Measurements from ENCODE around the gene TMEFF2.

The TMEFF2 gene

GRCh38 chr2:192165842-192166241 lies 28.9 kb downstream of the TMEFF2 start:
- Histone ChIP-seq H3K4me3 (ENCODE audit: low read length) (no peak overlapping the region), H2BK5ac (ENCODE audit: low read length) (no peak overlapping the region), H3K79me1 (ENCODE audit: low read length) (no peaks in the 10 kb centered on the region), H3K9ac (ENCODE audit: low read length) (no peak overlapping the region), H3K79me2 (ENCODE audit: control insufficient read depth, insufficient read depth, low read length) (no peaks in the 10 kb centered on the region), H3K56ac (ENCODE audit: low read length) (no peak overlapping the region), H4K8ac (ENCODE audit: low read depth, low read length) (no peak overlapping the region), H3K27ac (ENCODE audit: low read depth, low read length) (no peak overlapping the region), H4K5ac (ENCODE audit: low read length) (no peak overlapping the region), H3K4me1 (ENCODE audit: control insufficient read depth, low read depth, low read length) (no peaks in the 10 kb centered on the region), H3K27me3 (ENCODE audit: insufficient read depth, low read length, poor library complexity) (no peaks in the 10 kb centered on the region), H2BK120ac (ENCODE audit: low read depth, low read length) (no peak overlapping the region), H3K4me2 (ENCODE audit: low read length) (no peak overlapping the region), H3K4ac (ENCODE audit: low read depth, low read length) (no peak overlapping the region), H2BK15ac (replicated peaks; ENCODE audit: low read depth) (no peak overlapping the region), H3K36me3 (ENCODE audit: control insufficient read depth, insufficient read depth, low read length) (no peaks in the 10 kb centered on the region), H3K18ac (ENCODE audit: low read length) (no peak overlapping the region), H3K23ac (ENCODE audit: low read length) (no peak overlapping the region), H2AK5ac (ENCODE audit: low read length) (no peak overlapping the region)
- DNase-seq = no peak
- WGBS (ENCODE audit: extremely low coverage, insufficient coverage, low lambda C conversion rate) = no CpG with 5 or more reads among the region's 4 CpGs

- H3K4me3 ChIP-seq (ENCODE audit: low read length) = no peak overlapping the region
- WGBS (ENCODE audit: extremely low coverage, insufficient coverage, low lambda C conversion rate) = no CpG with 5 or more reads among the region's 4 CpGs
- peak; percentile 63 for DNase-seq
- H3K27me3 ChIP-seq (ENCODE audit: insufficient read depth, low read length, poor library complexity) = no peaks in the 10 kb centered on the region
- no peaks in the 10 kb centered on the region for H3K36me3 ChIP-seq (ENCODE audit: control insufficient read depth, insufficient read depth, low read length)
- H3K79me1 ChIP-seq (ENCODE audit: low read length) = no peaks in the 10 kb centered on the region
- no peak overlapping the region for H3K56ac ChIP-seq (ENCODE audit: low read length)
- H3K9ac ChIP-seq (ENCODE audit: low read length) = no peak overlapping the region
- H4K8ac ChIP-seq (ENCODE audit: low read depth, low read length) = no peak overlapping the region
- H2BK15ac ChIP-seq (replicated peaks; ENCODE audit: low read depth) = no peak overlapping the region
- no peak overlapping the region for H3K4me2 ChIP-seq (ENCODE audit: low read length)
- H4K5ac ChIP-seq (ENCODE audit: low read length) = no peak overlapping the region
- H2BK5ac ChIP-seq (ENCODE audit: low read length) = no peak overlapping the region
- no peak overlapping the region for H3K18ac ChIP-seq (ENCODE audit: low read length)
- no peak overlapping the region for H3K4ac ChIP-seq (ENCODE audit: low read depth, low read length)
- H3K79me2 ChIP-seq (ENCODE audit: control insufficient read depth, insufficient read depth, low read length) = no peaks in the 10 kb centered on the region
- no peak overlapping the region for H3K23ac ChIP-seq (ENCODE audit: low read length)
- no peaks in the 10 kb centered on the region for H3K4me1 ChIP-seq (ENCODE audit: control insufficient read depth, low read depth, low read length)
- H3K27ac ChIP-seq (ENCODE audit: low read depth, low read length) = no peak overlapping the region
- no peak overlapping the region for H2AK5ac ChIP-seq (ENCODE audit: low read length)
- no peak overlapping the region for H2BK120ac ChIP-seq (ENCODE audit: low read depth, low read length)
Measured at GRCh38 chr2:192162392-192163042, 32.2 kb downstream of the TMEFF2 start.

- Histone ChIP-seq H4K8ac (ENCODE audit: low read depth, low read length) (no peak overlapping the region), H3K23ac (ENCODE audit: low read length) (no peak overlapping the region), H3K56ac (ENCODE audit: low read length) (no peak overlapping the region), H3K4me2 (ENCODE audit: low read length) (no peak overlapping the region), H3K27me3 (ENCODE audit: insufficient read depth, low read length, poor library complexity) (no peaks in the 10 kb centered on the region), H2BK120ac (ENCODE audit: low read depth, low read length) (no peak overlapping the region), H4K5ac (ENCODE audit: low read length) (no peak overlapping the region), H3K18ac (ENCODE audit: low read length) (no peak overlapping the region), H3K4ac (ENCODE audit: low read depth, low read length) (no peak overlapping the region), H2AK5ac (ENCODE audit: low read length) (no peak overlapping the region), H3K79me2 (ENCODE audit: control insufficient read depth, insufficient read depth, low read length) (no peaks in the 10 kb centered on the region), H3K9ac (ENCODE audit: low read length) (no peak overlapping the region), H2BK15ac (replicated peaks; ENCODE audit: low read depth) (no peak overlapping the region), H3K4me1 (ENCODE audit: control insufficient read depth, low read depth, low read length) (no peaks in the 10 kb centered on the region), H3K79me1 (ENCODE audit: low read length) (no peaks in the 10 kb centered on the region), H2BK5ac (ENCODE audit: low read length) (no peak overlapping the region), H3K27ac (ENCODE audit: low read depth, low read length) (no peak overlapping the region), H3K4me3 (ENCODE audit: low read length) (no peak overlapping the region), H3K36me3 (ENCODE audit: control insufficient read depth, insufficient read depth, low read length) (no peaks in the 10 kb centered on the region)
- WGBS (ENCODE audit: extremely low coverage, insufficient coverage, low lambda C conversion rate) = no CpG with 5 or more reads among the region's 2 CpGs
- no peak for DNase-seq
Measured at GRCh38 chr2:192161656-192162290, 33.0 kb downstream of the TMEFF2 start.

- Histone ChIP-seq H3K36me3 (ENCODE audit: control insufficient read depth, insufficient read depth, low read length) (no peaks in the 10 kb centered on the region), H3K4me1 (ENCODE audit: control insufficient read depth, low read depth, low read length) (no peaks in the 10 kb centered on the region), H3K4me3 (ENCODE audit: low read length) (no peak overlapping the region), H2BK120ac (ENCODE audit: low read depth, low read length) (no peak overlapping the region), H2BK5ac (ENCODE audit: low read length) (no peak overlapping the region), H3K27me3 (ENCODE audit: insufficient read depth, low read length, poor library complexity) (no peaks in the 10 kb centered on the region), H3K4me2 (ENCODE audit: low read length) (no peak overlapping the region), H2BK15ac (replicated peaks; ENCODE audit: low read depth) (no peak overlapping the region), H3K79me1 (ENCODE audit: low read length) (no peaks in the 10 kb centered on the region), H3K4ac (ENCODE audit: low read depth, low read length) (no peak overlapping the region), H4K5ac (ENCODE audit: low read length) (no peak overlapping the region), H3K23ac (ENCODE audit: low read length) (no peak overlapping the region), H3K18ac (ENCODE audit: low read length) (no peak overlapping the region), H3K79me2 (ENCODE audit: control insufficient read depth, insufficient read depth, low read length) (no peaks in the 10 kb centered on the region), H3K9ac (ENCODE audit: low read length) (no peak overlapping the region), H2AK5ac (ENCODE audit: low read length) (no peak overlapping the region), H4K8ac (ENCODE audit: low read depth, low read length) (no peak overlapping the region), H3K27ac (ENCODE audit: low read depth, low read length) (no peak overlapping the region), H3K56ac (ENCODE audit: low read length) (no peak overlapping the region)
- WGBS (ENCODE audit: extremely low coverage, insufficient coverage, low lambda C conversion rate) = no CpG with 5 or more reads among the region's 1 CpG
- no peak for DNase-seq
Measured at GRCh38 chr2:192159736-192160135, 35.0 kb downstream of the TMEFF2 start.

- no peak overlapping the region for H3K4ac ChIP-seq (ENCODE audit: low read depth, low read length)
- no peaks in the 10 kb centered on the region for H3K79me1 ChIP-seq (ENCODE audit: low read length)
- H2BK120ac ChIP-seq (ENCODE audit: low read depth, low read length) = no peak overlapping the region
- no peak for DNase-seq
- H4K5ac ChIP-seq (ENCODE audit: low read length) = no peak overlapping the region
- H3K27ac ChIP-seq (ENCODE audit: low read depth, low read length) = no peak overlapping the region
- H2BK5ac ChIP-seq (ENCODE audit: low read length) = no peak overlapping the region
- no peak overlapping the region for H3K18ac ChIP-seq (ENCODE audit: low read length)
- H4K8ac ChIP-seq (ENCODE audit: low read depth, low read length) = no peak overlapping the region
- no peaks in the 10 kb centered on the region for H3K27me3 ChIP-seq (ENCODE audit: insufficient read depth, low read length, poor library complexity)
- H3K36me3 ChIP-seq (ENCODE audit: control insufficient read depth, insufficient read depth, low read length) = no peaks in the 10 kb centered on the region
- H3K56ac ChIP-seq (ENCODE audit: low read length) = no peak overlapping the region
- H3K4me1 ChIP-seq (ENCODE audit: control insufficient read depth, low read depth, low read length) = no peaks in the 10 kb centered on the region
- H3K4me3 ChIP-seq (ENCODE audit: low read length) = no peak overlapping the region
- H3K4me2 ChIP-seq (ENCODE audit: low read length) = no peak overlapping the region
- no CpG with 5 or more reads among the region's 2 CpGs for WGBS (ENCODE audit: extremely low coverage, insufficient coverage, low lambda C conversion rate)
- no peaks in the 10 kb centered on the region for H3K79me2 ChIP-seq (ENCODE audit: control insufficient read depth, insufficient read depth, low read length)
- H2BK15ac ChIP-seq (replicated peaks; ENCODE audit: low read depth) = no peak overlapping the region
- no peak overlapping the region for H3K9ac ChIP-seq (ENCODE audit: low read length)
- H2AK5ac ChIP-seq (ENCODE audit: low read length) = no peak overlapping the region
- H3K23ac ChIP-seq (ENCODE audit: low read length) = no peak overlapping the region
Measured at GRCh38 chr2:192159208-192159607, 35.5 kb downstream of the TMEFF2 start.

- Histone ChIP-seq H3K18ac (ENCODE audit: low read length) (no peak overlapping the region), H3K79me1 (ENCODE audit: low read length) (no peaks in the 10 kb centered on the region), H4K8ac (ENCODE audit: low read depth, low read length) (no peak overlapping the region), H3K27me3 (ENCODE audit: insufficient read depth, low read length, poor library complexity) (no peaks in the 10 kb centered on the region), H3K4me2 (ENCODE audit: low read length) (no peak overlapping the region), H3K4ac (ENCODE audit: low read depth, low read length) (no peak overlapping the region), H3K23ac (ENCODE audit: low read length) (no peak overlapping the region), H2BK5ac (ENCODE audit: low read length) (no peak overlapping the region), H3K9ac (ENCODE audit: low read length) (no peak overlapping the region), H2BK120ac (ENCODE audit: low read depth, low read length) (no peak overlapping the region), H4K5ac (ENCODE audit: low read length) (no peak overlapping the region), H3K4me3 (ENCODE audit: low read length) (no peak overlapping the region), H3K56ac (ENCODE audit: low read length) (no peak overlapping the region), H3K79me2 (ENCODE audit: control insufficient read depth, insufficient read depth, low read length) (no peaks in the 10 kb centered on the region), H2BK15ac (replicated peaks; ENCODE audit: low read depth) (no peak overlapping the region), H2AK5ac (ENCODE audit: low read length) (no peak overlapping the region), H3K36me3 (ENCODE audit: control insufficient read depth, insufficient read depth, low read length) (no peaks in the 10 kb centered on the region), H3K4me1 (ENCODE audit: control insufficient read depth, low read depth, low read length) (no peaks in the 10 kb centered on the region), H3K27ac (ENCODE audit: low read depth, low read length) (no peak overlapping the region)
- no peak for DNase-seq
- no CpG with 5 or more reads among the region's 4 CpGs for WGBS (ENCODE audit: extremely low coverage, insufficient coverage, low lambda C conversion rate)
Measured at GRCh38 chr2:192157776-192158175, 37.0 kb downstream of the TMEFF2 start.

Measured in mesendoderm (in vitro differentiated cells).